ENCODE results near the gene RNF144A.
A peak's percentile ranks its signal among the peaks of the same experiment; 100 is the strongest.
"Not testable (repeated sequence)": the region's sequence is repeated elsewhere in the genome, so short reads cannot be mapped to it uniquely, and the experiment has no call there.

The RNF144A gene

GRCh38 chr2:6917071-6917760 lies at the start of gene RNF144A:
TSS of gene RNF144A (plus strand) at chr2:6917412. CDS start at chr2:6996927, 79,515 bp downstream.
- DNase-seq: peak; percentile 2

GRCh38 chr2:6872394-6872793 lies 44.8 kb upstream of the RNF144A start:
- DNase-seq: no peak

GRCh38 chr2:6874032-6874431 lies 43.2 kb upstream of the RNF144A start:
- no peak for DNase-seq

- DNase-seq: no peak
Measured at GRCh38 chr2:6876309-6876708, 40.9 kb upstream of the RNF144A start.

- DNase-seq: peak; percentile 28
Measured at GRCh38 chr2:6877402-6878304, 39.6 kb upstream of the RNF144A start, which contains the start of gene RSAD2. TSS of gene RSAD2 (plus strand) at chr2:6877777. CDS start at chr2:6877801, 24 bp downstream.

- no peak for DNase-seq
Measured at GRCh38 chr2:6878549-6878948, 38.7 kb upstream of the RNF144A start.

- DNase-seq: no peak
Measured at GRCh38 chr2:6879011-6879410, 38.2 kb upstream of the RNF144A start.

- no peak for DNase-seq
Measured at GRCh38 chr2:6880200-6880733, 36.9 kb upstream of the RNF144A start.

GRCh38 chr2:6881046-6881445 lies 36.2 kb upstream of the RNF144A start:
- DNase-seq: no peak

GRCh38 chr2:6881516-6881915 lies 35.7 kb upstream of the RNF144A start:
- no peak for DNase-seq

- no peak for DNase-seq
Measured at GRCh38 chr2:6883448-6884122, 33.6 kb upstream of the RNF144A start.

GRCh38 chr2:6885551-6885950 lies 31.7 kb upstream of the RNF144A start:
- no peak for DNase-seq

GRCh38 chr2:6885968-6886367 lies 31.2 kb upstream of the RNF144A start:
- no peak for DNase-seq

GRCh38 chr2:6887751-6888192 lies 29.4 kb upstream of the RNF144A start:
- no peak for DNase-seq

GRCh38 chr2:6888724-6889123 lies 28.5 kb upstream of the RNF144A start:
- no peak for DNase-seq

- DNase-seq: no peak
Measured at GRCh38 chr2:6893876-6894482, 23.2 kb upstream of the RNF144A start.

GRCh38 chr2:6896930-6897759 lies 20.1 kb upstream of the RNF144A start:
- DNase-seq: peak; percentile 7

GRCh38 chr2:6902581-6902980 lies 14.6 kb upstream of the RNF144A start:
- DNase-seq: not testable (repeated sequence)

GRCh38 chr2:6905668-6906067 lies 11.5 kb upstream of the RNF144A start:
- no peak for DNase-seq

GRCh38 chr2:6906165-6906741 lies 11.0 kb upstream of the RNF144A start:
- no peak for DNase-seq

GRCh38 chr2:6908291-6908690 lies 8.9 kb upstream of the RNF144A start:
- no peak for DNase-seq

Data from NCI-H1092 (cell line).